ENCODE measurements around the gene RTN4IP1. TPM values are rescaled to one million over a fixed set of nuclear protein-coding genes. Genes with fewer than 3 reads are reported as not detected.

RTN4IP1 gene
- total and polyA plus RNA-seq, 2 of the 13 experiments (the other 11 are each of a cell fraction or from before 2014, with no cell fraction given), result 5.5 to 17.2 TPM

DNA sequence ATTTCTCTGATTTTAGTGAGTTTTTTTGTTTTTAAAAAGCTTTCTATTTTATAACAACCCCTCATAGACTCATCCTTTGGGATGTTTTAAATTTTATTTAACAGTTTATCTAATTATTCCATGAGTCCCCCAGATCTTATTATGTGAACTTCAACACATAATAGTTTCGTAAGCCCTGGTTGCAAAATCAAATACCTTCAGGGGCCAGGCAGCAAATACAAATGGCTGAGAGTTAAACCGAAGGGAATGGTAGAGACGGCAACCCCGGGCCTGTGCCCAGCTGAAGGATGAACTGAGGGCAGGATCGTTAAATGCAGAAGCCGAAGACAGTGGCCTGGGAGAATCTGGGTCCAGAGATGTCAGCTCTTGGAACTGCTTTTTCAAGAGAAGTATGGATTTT lies 88.4 kb downstream of the RTN4IP1 start (continued):
- TF ChIP-seq ZNF138 (CRISPR knock-in tag; IDR thresholded peaks at IDR 0.05; ENCODE audit: low read depth) (no peak), FOXK1 (CRISPR knock-in tag; IDR thresholded peaks at IDR 0.05; ENCODE audit: borderline replicate concordance, low read depth) (no peak), ZBTB42 (CRISPR knock-in tag; IDR thresholded peaks at IDR 0.05) (no peak), XBP1 (CRISPR knock-in tag; IDR thresholded peaks at IDR 0.05) (no peak), ZNF382 (CRISPR knock-in tag; IDR thresholded peaks at IDR 0.05; ENCODE audit: borderline replicate concordance) (no peak), AHR (CRISPR knock-in tag; IDR thresholded peaks at IDR 0.05) (no peak), HNF4A (CRISPR knock-in tag; IDR thresholded peaks at IDR 0.05) (peak; percentile 55), ZNF329 (CRISPR knock-in tag; IDR thresholded peaks at IDR 0.05; ENCODE audit: low read depth) (no peak), YEATS4 (CRISPR knock-in tag; IDR thresholded peaks at IDR 0.05; ENCODE audit: borderline replicate concordance) (no peak), U2AF2 (IDR thresholded peaks at IDR 0.05; ENCODE audit: low read depth, low read length) (no peak), ATF7-NPFF (CRISPR knock-in tag; IDR thresholded peaks at IDR 0.05; ENCODE audit: low read depth) (no peak), HIC2 (CRISPR knock-in tag; IDR thresholded peaks at IDR 0.05; ENCODE audit: low read depth) (no peak), GATAD1 (CRISPR knock-in tag; IDR thresholded peaks at IDR 0.05) (no peak), ETV5 (CRISPR knock-in tag; IDR thresholded peaks at IDR 0.05; ENCODE audit: borderline replicate concordance) (no peak), ZNF724P (CRISPR knock-in tag; IDR thresholded peaks at IDR 0.05; ENCODE audit: borderline replicate concordance) (no peak), ZNF326 (CRISPR knock-in tag; IDR thresholded peaks at IDR 0.05; ENCODE audit: borderline replicate concordance) (no peak), ZIK1 (CRISPR knock-in tag; IDR thresholded peaks at IDR 0.05; ENCODE audit: borderline replicate concordance, low read depth) (no peak), PAX8 (CRISPR knock-in tag; IDR thresholded peaks at IDR 0.05; ENCODE audit: borderline replicate concordance) (no peak), BHLHE40 (IDR thresholded peaks at IDR 0.05; ENCODE audit: low read length) (no peak), ZNF484 (CRISPR knock-in tag; IDR thresholded peaks at IDR 0.05; ENCODE audit: borderline replicate concordance, low read depth) (no peak), ZNF598 (CRISPR knock-in tag; IDR thresholded peaks at IDR 0.05; ENCODE audit: borderline replicate concordance) (no peak), ZNF260 (CRISPR knock-in tag; IDR thresholded peaks at IDR 0.05; ENCODE audit: borderline replicate concordance, low read depth) (no peak), SIN3A (IDR thresholded peaks at IDR 0.05; ENCODE audit: borderline replicate concordance, low read depth, low read length) (no peak), ELF4 (CRISPR knock-in tag; IDR thresholded peaks at IDR 0.05; ENCODE audit: borderline replicate concordance) (no peak), ZNF17 (CRISPR knock-in tag; IDR thresholded peaks at IDR 0.05) (no peak), HCFC1 (IDR thresholded peaks at IDR 0.05; ENCODE audit: low read depth, low read length) (no peak), CREBL2 (CRISPR knock-in tag; IDR thresholded peaks at IDR 0.05; ENCODE audit: borderline replicate concordance) (no peak), MIER3 (CRISPR knock-in tag; IDR thresholded peaks at IDR 0.05; ENCODE audit: borderline replicate concordance) (no peak)
- TF ChIP-seq, protein P1, sequence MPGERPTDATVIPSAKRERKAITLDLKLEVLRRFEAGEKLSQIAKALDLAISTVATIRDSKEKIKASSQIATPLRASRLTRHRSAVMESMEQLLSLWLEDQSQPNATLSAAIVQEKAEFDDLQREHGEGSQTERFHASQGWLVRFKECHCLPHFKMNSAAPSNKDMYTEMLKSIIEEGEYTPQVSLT (CRISPR knock-in tag; IDR thresholded peaks at IDR 0.05; ENCODE audit: borderline replicate concordance, low read depth), result no peak
- TF ChIP-seq, protein P2, sequence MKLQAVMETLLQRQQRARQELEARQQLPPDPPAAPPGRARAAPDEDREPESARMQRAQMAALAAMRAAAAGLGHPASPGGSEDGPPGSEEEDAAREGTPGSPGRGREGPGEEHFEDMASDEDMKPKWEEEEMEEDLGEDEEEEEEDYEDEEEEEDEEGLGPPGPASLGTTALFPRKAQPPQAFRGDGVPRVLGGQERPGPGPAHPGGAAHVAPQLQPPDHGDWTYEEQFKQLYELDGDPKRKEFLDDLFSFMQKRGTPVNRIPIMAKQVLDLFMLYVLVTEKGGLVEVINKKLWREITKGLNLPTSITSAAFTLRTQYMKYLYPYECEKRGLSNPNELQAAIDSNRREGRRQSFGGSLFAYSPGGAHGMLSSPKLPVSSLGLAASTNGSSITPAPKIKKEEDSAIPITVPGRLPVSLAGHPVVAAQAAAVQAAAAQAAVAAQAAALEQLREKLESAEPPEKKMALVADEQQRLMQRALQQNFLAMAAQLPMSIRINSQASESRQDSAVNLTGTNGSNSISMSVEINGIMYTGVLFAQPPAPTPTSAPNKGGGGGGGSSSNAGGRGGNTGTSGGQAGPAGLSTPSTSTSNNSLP (IDR thresholded peaks at IDR 0.05; ENCODE audit: low read depth, low read length), result peak; percentile 69

Data from HepG2 (cell line).